NCI-H1694 (cell line): Measurements from ENCODE around the gene PAM.
A peak's percentile ranks its signal among the peaks of the same experiment; 100 is the strongest.
"Not testable (repeated sequence)": the region's sequence is repeated elsewhere in the genome, so short reads cannot be mapped to it uniquely, and the experiment has no call there.

ENCODE experiments used
- DNase-seq: peaks from one replicate; lab custom pipeline; 2025; lab: John Stamatoyannopoulos, UW

The PAM gene

DNA sequence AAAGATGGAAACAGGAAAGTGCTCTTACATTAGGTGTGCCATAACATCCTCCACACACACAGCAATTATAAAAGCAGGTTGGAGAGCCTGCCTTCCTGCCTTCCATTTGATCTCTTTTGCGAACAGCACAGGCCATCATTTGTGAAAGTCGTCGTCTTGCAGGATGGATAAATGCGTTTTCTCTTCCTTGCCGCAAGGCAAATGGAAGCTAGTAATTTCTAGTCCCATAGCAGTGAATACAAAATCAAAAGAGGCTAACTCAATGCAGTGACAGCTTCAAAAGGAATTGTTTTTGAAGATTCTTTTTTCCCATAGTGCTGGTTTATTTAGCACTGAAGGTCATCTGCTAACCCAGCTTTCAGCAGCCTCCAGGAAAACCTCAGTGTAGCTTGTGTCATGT is 186.0 kb downstream of the PAM start:
- no peak for DNase-seq

GRCh38 chr5:102946414-102946813 is 191.3 kb downstream of the PAM start:
- DNase-seq: no peak

- no peak for DNase-seq
Observed at GRCh38 chr5:102946971-102947370, 191.9 kb downstream of the PAM start.

DNA sequence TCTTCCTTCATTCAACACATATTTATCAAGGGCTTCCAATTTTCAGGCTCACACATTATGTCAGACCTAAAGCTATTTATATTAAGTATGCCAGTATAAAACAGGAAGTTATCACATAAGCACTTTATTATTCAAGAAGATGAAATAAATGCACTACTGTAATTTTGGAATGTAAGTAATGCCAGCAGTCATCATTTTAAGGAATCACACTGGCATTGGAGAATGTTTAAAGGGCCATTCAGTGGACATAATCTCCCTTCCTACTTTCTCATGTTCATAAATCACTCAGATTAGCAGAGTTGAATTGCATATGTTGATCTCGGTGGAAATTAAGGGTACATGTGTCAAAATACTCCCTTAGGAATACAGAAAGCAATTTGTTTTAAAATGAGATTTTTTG is 200.4 kb downstream of the PAM start:
- DNase-seq: no peak

GRCh38 chr5:102956599-102956998 is 201.5 kb downstream of the PAM start:
- no peak for DNase-seq

GRCh38 chr5:102957141-102957540 is 202.0 kb downstream of the PAM start:
- no peak for DNase-seq

DNA sequence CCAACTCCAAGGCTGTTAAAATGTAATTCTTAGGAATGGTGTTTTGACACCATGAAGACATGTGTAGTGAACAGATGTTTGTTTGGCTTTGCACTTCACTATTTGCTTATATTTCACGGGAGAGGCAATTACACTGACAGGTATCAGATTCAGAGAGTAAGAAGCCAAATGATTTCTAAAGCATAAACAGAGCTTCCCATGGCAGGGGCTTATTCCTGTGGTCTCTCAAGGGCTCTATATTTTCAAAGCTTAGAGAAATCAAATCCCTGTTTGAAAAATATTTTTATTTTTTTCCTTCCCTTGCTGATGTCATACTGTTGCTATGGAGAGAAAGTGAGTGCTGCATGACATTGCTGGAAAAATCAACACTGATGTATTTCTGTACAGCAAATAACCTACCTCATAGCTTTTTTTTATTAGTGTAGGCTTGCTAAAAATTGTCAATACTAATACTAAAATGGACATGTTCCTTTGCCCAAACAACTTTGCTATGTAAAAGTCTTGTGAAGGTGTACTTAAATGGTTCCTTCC is 203.4 kb downstream of the PAM start:
- DNase-seq: peak; percentile 37

- no peak for DNase-seq
Observed at GRCh38 chr5:102959055-102959454, 203.9 kb downstream of the PAM start.

DNA sequence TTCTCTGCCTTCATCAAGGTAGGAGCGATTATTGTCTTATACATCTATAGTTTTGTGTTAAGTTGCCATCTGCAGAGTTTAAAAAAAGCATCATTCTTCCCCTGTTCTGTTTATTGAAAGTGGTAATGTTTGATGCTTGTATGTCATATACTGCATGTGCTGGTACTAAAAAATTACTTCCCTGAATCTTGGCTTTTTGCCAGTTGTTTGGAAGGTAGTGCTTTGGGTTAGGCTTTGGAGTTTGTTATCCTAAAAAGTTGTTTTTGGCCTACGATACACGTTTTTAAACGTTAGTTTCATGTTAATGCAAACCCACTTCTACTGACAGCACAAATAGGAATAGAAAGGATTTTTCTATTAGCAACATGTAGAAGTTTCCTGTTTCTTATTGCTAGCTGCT is 206.6 kb downstream of the PAM start:
- DNase-seq: no peak

DNA sequence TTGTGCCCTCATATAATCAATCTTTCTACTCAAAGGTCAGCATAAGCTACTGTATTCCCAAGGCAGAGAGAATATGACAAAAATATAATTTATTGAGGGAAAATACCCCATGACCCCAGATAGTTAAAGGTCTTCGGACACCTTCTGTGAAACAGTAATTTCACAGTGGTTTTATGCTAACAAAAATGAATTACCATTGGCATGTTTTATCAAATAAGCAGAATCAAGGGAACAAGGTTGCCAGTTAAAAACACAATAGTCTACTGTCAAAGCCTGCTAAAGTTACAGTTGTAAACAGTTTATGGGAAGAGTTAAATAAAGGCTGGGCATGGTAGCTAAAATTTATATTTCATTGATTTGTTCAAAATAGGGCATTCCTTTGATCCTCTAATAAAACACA is 210.5 kb downstream of the PAM start:
- DNase-seq: no peak

GRCh38 chr5:102969641-102970040 is 214.5 kb downstream of the PAM start:
- no peak for DNase-seq

DNA sequence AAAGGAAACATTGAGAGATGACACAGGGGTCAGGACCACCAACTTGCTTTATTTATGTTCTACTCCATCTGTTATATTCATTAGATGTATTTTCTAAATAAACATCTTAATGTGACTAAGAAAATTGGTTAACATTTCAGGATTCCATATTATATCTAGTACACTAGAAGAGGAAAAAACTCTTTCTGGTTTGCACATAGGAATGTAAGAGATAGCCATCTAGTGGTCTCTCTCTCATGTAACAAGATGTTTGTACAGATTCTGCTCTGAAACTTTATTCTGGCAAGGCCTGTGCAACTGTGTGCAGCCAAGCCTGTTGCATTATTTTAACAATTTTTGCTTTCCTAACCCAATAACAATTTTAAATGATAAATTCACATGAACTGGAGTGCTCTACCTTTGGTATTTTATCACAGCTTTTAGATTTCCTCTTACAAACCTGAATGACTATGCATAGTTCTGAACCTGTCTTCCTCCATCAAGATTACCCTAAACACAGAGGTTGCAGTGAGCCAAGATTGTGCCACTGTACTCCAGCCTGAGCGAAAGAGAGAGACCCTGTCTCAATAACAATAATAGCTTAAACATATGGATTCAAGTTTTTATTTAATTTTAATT is 216.7 kb downstream of the PAM start:
- no peak for DNase-seq

DNA sequence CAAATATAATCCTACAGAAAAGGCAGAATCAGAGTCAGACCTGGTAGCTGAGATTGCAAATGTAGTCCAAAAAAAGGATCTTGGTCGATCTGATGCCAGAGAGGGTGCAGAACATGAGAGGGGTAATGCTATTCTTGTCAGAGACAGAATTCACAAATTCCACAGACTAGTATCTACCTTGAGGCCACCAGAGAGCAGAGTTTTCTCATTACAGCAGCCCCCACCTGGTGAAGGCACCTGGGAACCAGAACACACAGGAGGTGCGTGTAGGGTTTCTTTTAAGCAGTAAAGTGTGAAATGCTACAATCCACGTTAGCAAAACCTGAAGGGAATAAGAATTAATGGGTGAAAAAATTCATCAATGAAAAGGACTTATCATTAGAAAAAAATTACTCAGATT is 219.1 kb downstream of the PAM start:
- no peak for DNase-seq

DNA sequence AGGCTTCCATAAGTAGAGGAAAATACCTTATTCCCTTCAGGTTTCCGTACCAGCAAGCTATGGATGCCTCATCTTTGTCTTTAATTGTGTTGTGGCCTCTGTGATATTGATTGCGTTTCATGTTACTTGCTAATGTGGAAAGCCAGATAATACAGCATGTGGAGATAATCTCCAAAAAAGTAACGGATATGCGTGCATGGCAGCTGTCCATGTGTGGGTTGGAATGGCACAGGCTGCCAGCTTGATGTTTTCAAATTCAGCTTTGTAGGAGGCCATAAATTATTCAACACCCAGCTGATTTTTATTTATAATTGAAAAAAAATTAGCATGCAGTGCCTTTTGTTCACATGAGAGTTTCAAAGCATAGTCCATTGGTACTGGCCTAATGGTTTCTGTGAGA is 219.9 kb downstream of the PAM start:
- peak; percentile 53 for DNase-seq

DNA sequence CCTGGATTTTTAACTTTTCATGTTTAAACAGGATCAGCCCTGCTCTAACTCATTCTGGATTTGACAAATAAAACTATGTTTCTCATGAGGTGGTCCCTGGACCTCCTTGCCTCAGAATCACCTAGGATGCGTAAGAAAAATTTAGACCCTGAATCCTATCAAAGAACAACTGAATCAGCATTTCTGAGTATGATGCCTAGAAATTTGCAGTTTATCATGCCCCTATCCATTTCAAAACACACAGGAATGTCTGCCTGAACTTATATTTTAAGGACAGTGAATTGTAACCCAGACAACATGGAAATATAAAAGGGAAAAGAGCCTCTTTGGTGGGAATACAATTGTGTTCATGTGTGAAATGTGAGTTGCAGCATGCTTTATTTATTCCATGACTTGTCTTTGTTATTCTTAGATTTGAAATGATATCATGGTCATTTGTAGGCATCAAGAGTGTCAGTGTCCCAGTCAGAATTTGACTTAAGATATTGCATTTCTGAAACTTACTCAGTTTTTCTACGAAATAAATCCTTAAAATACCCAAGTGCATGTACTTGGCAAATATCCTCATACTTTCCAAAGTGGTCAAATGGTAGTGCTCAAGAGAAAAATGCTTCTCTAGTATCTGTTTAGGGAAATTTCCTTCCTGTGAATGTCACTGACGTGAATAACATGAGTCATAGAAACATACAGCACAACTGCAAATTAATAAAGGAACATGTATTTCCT is 220.5 kb downstream of the PAM start:
- DNase-seq: no peak

DNA sequence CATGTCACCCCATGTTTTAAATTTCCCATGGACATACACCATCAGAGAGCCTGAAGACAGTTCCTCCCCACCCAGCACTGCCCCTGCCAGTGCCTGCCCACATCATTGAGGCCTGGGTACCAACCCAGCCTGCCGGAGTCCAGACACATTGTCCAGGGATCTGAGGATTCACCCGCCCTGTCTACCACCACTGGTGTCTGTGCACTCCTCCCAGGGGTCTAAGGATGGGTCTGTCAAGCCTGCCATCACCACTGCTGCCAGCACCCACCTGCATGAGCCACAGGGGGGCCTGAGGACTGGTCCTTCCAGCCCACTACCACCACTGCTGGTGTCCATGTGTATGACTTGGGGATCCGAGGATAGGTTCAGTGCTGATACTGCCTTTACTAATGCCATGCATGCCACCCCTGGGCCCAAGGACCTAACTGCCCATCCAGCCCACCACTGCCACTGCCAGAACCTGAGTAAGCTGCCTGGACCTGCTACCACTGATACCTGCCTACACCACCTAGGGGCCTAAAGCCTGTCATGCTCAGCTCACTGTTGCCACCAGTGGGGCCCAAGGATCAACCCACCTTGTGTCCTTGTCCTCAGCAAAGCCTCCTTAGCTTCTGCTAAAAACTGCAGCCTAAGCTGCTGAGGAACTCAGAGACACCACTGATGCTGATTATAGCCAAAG is 227.0 kb downstream of the PAM start:
- no peak for DNase-seq

DNA sequence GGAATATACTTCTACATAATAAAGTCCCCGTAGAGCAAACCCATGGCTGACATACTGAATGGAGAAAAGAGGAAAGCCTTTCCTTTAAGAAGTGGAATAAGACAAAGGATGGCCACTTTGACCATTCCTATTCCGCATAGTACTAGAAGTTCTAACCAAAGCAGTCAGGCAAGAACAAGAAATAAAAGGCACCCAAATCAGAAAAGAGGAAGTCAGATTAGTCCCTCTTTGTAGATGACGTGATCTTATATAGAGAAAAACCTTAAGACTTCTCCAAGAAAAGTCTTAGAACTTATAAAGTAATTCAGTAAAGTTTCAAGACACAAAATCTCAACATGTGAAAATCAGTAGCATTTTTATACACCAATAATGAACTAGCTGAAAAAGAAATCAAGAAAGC is 231.0 kb downstream of the PAM start:
- no peak for DNase-seq

- DNase-seq: no peak
Observed at GRCh38 chr5:102988459-102988858, 233.4 kb downstream of the PAM start.

- DNase-seq: no peak
Observed at GRCh38 chr5:102991802-102992201, 236.7 kb downstream of the PAM start.

DNA sequence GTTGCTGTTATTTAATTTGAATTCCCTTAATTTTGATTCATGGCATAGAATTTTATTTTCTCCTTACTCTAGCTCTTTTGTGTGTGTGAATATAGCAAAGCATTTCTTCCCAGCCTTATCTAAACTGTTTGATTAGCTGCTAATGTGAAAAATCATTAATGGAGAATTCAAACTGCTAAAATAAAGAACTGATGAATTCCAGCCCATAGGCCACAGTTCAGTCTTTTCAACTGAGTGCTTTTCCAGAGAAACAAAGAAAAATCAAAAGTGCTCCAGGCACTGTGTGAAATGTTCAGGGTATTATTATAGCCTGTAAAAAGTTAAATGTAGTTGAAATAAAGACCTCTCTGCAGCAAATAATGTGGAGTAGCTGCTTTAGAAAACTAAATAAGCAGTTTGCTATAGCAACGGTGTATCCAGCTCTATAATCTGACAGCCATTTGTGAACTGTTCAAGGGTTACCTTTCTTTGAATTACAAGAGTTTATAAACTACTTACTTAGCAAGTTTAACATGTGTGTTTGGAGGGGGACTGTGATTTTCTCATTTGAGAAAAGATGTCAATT is 241.0 kb downstream of the PAM start:
- no peak for DNase-seq

GRCh38 chr5:102998224-102998623 is 243.1 kb downstream of the PAM start:
- DNase-seq: no peak

- DNase-seq: no peak
Observed at GRCh38 chr5:102999191-102999590, 244.1 kb downstream of the PAM start.

- not testable (repeated sequence) for DNase-seq
Observed at GRCh38 chr5:102999621-103000020, 244.5 kb downstream of the PAM start.
